GM21786 (cell line): ENCODE data around the gene ADGRF3.
"Not testable (repeated sequence)": the region's sequence is repeated elsewhere in the genome, so short reads cannot be mapped to it uniquely, and the experiment has no call there.

Experiments used
- ATAC-seq: cut with Tn5 transposase; IDR thresholded peaks from one replicate; pipeline ENCODE4 v1.9.1; 2021; ENCODE audit not compliant: unreplicated experiment

The ADGRF3 gene

GRCh38 chr2:26346454-26347053 lies at the start of gene ADGRF3:
ADGRF3 (minus strand) TSS chr2:26346789; CDS start chr2:26346234, 555 bp downstream.
- no peak for ATAC-seq

GRCh38 chr2:26395394-26395793 lies 48.8 kb upstream of the ADGRF3 start:
- ATAC-seq = no peak

GRCh38 chr2:26394694-26395093 lies 48.1 kb upstream of the ADGRF3 start:
- ATAC-seq = no peak

- ATAC-seq = no peak
Measured at GRCh38 chr2:26387189-26387588, 40.6 kb upstream of the ADGRF3 start.

GRCh38 chr2:26384597-26384996 lies 38.0 kb upstream of the ADGRF3 start:
- no peak for ATAC-seq

- no peak for ATAC-seq
Measured at GRCh38 chr2:26384183-26384582, 37.6 kb upstream of the ADGRF3 start.

GRCh38 chr2:26382564-26382963 lies 36.0 kb upstream of the ADGRF3 start:
- ATAC-seq = no peak

- no peak for ATAC-seq
Measured at GRCh38 chr2:26380281-26380680, 33.7 kb upstream of the ADGRF3 start.

- ATAC-seq = no peak
Measured at GRCh38 chr2:26376799-26377198, 30.2 kb upstream of the ADGRF3 start.

GRCh38 chr2:26370909-26371308 lies 24.3 kb upstream of the ADGRF3 start:
- not testable (repeated sequence) for ATAC-seq

GRCh38 chr2:26369664-26370063 lies 23.1 kb upstream of the ADGRF3 start:
- not testable (repeated sequence) for ATAC-seq

- no peak for ATAC-seq
Measured at GRCh38 chr2:26366957-26367356, 20.4 kb upstream of the ADGRF3 start.

- ATAC-seq = no peak
Measured at GRCh38 chr2:26364669-26365068, 18.1 kb upstream of the ADGRF3 start.

GRCh38 chr2:26363958-26364357 lies 17.4 kb upstream of the ADGRF3 start:
- no peak for ATAC-seq

- no peak for ATAC-seq
Measured at GRCh38 chr2:26363323-26363722, 16.7 kb upstream of the ADGRF3 start.

GRCh38 chr2:26359886-26360473 lies 13.4 kb upstream of the ADGRF3 start:
- no peak for ATAC-seq

GRCh38 chr2:26356771-26357170 lies 10.2 kb upstream of the ADGRF3 start:
- ATAC-seq = no peak

- no peak for ATAC-seq
Measured at GRCh38 chr2:26356111-26356510, 9.5 kb upstream of the ADGRF3 start.

- no peak for ATAC-seq
Measured at GRCh38 chr2:26355038-26355995, 8.7 kb upstream of the ADGRF3 start.

- not testable (repeated sequence) for ATAC-seq
Measured at GRCh38 chr2:26354469-26354868, 7.9 kb upstream of the ADGRF3 start.

- ATAC-seq = no peak
Measured at GRCh38 chr2:26352892-26353291, 6.3 kb upstream of the ADGRF3 start.
